CD14-positive monocyte (primary cell): Measurements from ENCODE around the gene GLT6D1. TPM values are rescaled to one million over a fixed set of nuclear protein-coding genes. Genes with fewer than 3 reads are reported as not detected.

Experiments used
- DNase-seq, 3 donors: peaks; one replicate each; pipeline ENCODE4 v3.0.0-alpha.2; 2011 to 2022
- H2AFZ ChIP-seq: 2 replicates; pipeline ENCODE4 v1.6.0; 2012; ENCODE audit warnings: mild to moderate bottlenecking, low read depth, low read length, inconsistent platforms; ENCODE audit not compliant: insufficient read depth, poor library complexity, severe bottlenecking
- H3K27ac ChIP-seq, 2 donors: 1 replicate in 1 of 2; 2 replicates in 1 of 2; pipeline ENCODE4 v1.5.1; 2012 to 2013; ENCODE audit warnings: low read length in 2 of 2, control low read depth in 1 of 2, inconsistent platforms in 1 of 2, low read depth in 1 of 2, mild to moderate bottlenecking in 1 of 2
- H3K27me3 ChIP-seq, 2 donors: one replicate each; pipeline versions ENCODE4 v1.6.0 to v1.6.1; 2011 to 2013; ENCODE audit warnings: low read length in 2 of 2; ENCODE audit not compliant: control insufficient read depth in 2 of 2, insufficient read depth in 2 of 2
- H3K36me3 ChIP-seq, 2 donors: replicated peaks in 1 of 2; 1 replicate in 1 of 2; 2 replicates in 1 of 2; pipeline versions ENCODE4 v1.5.1 to v1.6.1; 2012 to 2013; ENCODE audit warnings: low read length in 2 of 2, control low read depth in 1 of 2, inconsistent platforms in 1 of 2, mild to moderate bottlenecking in 1 of 2; ENCODE audit not compliant: insufficient read depth in 2 of 2, control insufficient read depth in 1 of 2
- H3K4me1 ChIP-seq, 2 donors: 1 replicate in 1 of 2; 2 replicates in 1 of 2; pipeline versions ENCODE4 v1.5.1 to v1.6.1; 2012 to 2013; ENCODE audit warnings: low read length in 2 of 2, control low read depth in 1 of 2, inconsistent platforms in 1 of 2, mild to moderate bottlenecking in 1 of 2, moderate library complexity in 1 of 2; ENCODE audit not compliant: insufficient read depth in 2 of 2, control insufficient read depth in 1 of 2
- H3K4me2 ChIP-seq: replicated peaks from 2 replicates; pipeline ENCODE3; 2012; ENCODE audit warnings: low read length, moderate library complexity, mild to moderate bottlenecking; ENCODE audit not compliant: poor library complexity, severe bottlenecking; ENCODE audit errors: extremely low read depth
- H3K4me3 ChIP-seq, 3 experiments: fragments of 200-600 bp in 1 of 3; sonication (generic) in 1 of 3; replicated peaks in 1 of 3; 1 replicate in 2 of 3; 2 replicates in 1 of 3; pipeline ENCODE4 v1.5.1; 2011 to 2013; ENCODE audit warnings: low read length in 3 of 3, mild to moderate bottlenecking in 3 of 3, control low read depth in 2 of 3, low read depth in 2 of 3, inconsistent platforms in 1 of 3, moderate library complexity in 1 of 3
- H3K79me2 ChIP-seq: 2 replicates; pipeline ENCODE4 v1.6.0; 2012; ENCODE audit warnings: mild to moderate bottlenecking, control low read depth, inconsistent platforms, low read length, moderate library complexity; ENCODE audit not compliant: insufficient read depth
- H3K9ac ChIP-seq: 2 replicates; pipeline ENCODE4 v1.6.0; 2017; ENCODE audit warnings: low read length, mild to moderate bottlenecking; ENCODE audit not compliant: insufficient read depth, poor library complexity, severe bottlenecking
- H3K9me3 ChIP-seq, 2 donors: replicated peaks in 1 of 2; 1 replicate in 1 of 2; 2 replicates in 1 of 2; pipeline versions ENCODE4 v1.5.1 to v1.6.1; 2012 to 2013; ENCODE audit warnings: low read length in 2 of 2, control low read depth in 1 of 2; ENCODE audit not compliant: control insufficient read depth in 1 of 2, insufficient read depth in 1 of 2
- H4K20me1 ChIP-seq: 2 replicates; pipeline ENCODE4 v1.6.0; 2012; ENCODE audit warnings: mild to moderate bottlenecking, low read length, control low read depth, moderate library complexity; ENCODE audit not compliant: insufficient read depth
- H3K27ac Mint-ChIP-seq, 7 donors: one replicate each; pipeline ENCODE4 v1.8.0; 2020; ENCODE audit warnings: mild to moderate bottlenecking in 7 of 7, mixed read lengths in 7 of 7, moderate library complexity in 6 of 7, inconsistent platforms in 2 of 7
- H3K27me3 Mint-ChIP-seq, 3 donors: one replicate each; pipeline ENCODE4 v1.8.0; 2021 to 2022; ENCODE audit warnings: low read depth in 3 of 3, mild to moderate bottlenecking in 3 of 3, mixed read lengths in 3 of 3, moderate library complexity in 3 of 3, inconsistent platforms in 1 of 3
- H3K36me3 Mint-ChIP-seq, 2 donors: one replicate each; pipeline ENCODE4 v1.8.0; 2020; ENCODE audit warnings: mixed read lengths in 2 of 2, inconsistent platforms in 1 of 2, mild to moderate bottlenecking in 1 of 2
- H3K4me1 Mint-ChIP-seq: one replicate; pipeline ENCODE4 v1.8.0; 2020; ENCODE audit warnings: mild to moderate bottlenecking, mixed read lengths
- H3K4me3 Mint-ChIP-seq, 2 donors: one replicate each; pipeline ENCODE4 v1.8.0; 2020; ENCODE audit warnings: mild to moderate bottlenecking in 2 of 2, mixed read lengths in 2 of 2, moderate library complexity in 1 of 2
- H3K9me3 Mint-ChIP-seq, 7 donors: one replicate each; pipeline ENCODE4 v1.8.0; 2020 to 2022; ENCODE audit warnings: mixed read lengths in 7 of 7, mild to moderate bottlenecking in 6 of 7, moderate library complexity in 6 of 7, inconsistent platforms in 2 of 7
- CTCF ChIP-seq: fragments of 200-600 bp; IDR thresholded peaks from one replicate; pipeline ENCODE4 v1.8.0; 2022; ENCODE audit warnings: antibody characterized with exemption, mild to moderate bottlenecking
- WGBS: methylation state at CpG from one replicate; pipeline ENCODE4 v1.1.5; 2013; ENCODE audit warnings: missing lambda C conversion rate; ENCODE audit not compliant: insufficient coverage; 5-methylcytosine and 5-hydroxymethylcytosine counted together
- intact Hi-C, 2 donors: fragments of 100-400 bp; cut with micrococcal nuclease; formaldehyde crosslinking; loops; one replicate each; pipeline versions ENCODE4 v1.15.0 to v1.15.1; 2023
- polyA plus RNA-seq, 3 donors: library from polyadenylated mRNA; depleted of rRNA in 1 of 3; unstranded in 2 of 3; stranded (reverse) in 1 of 3; fragments of 300-500 nt in 2 of 3; fragments of >200 nt in 1 of 3; fragmentation: Illumina TruSeq in 2 of 3; gene quantifications; 1 replicate in 2 of 3; 2 replicates in 1 of 3; pipeline ENCODE4 v1.2.3, GENCODE V29; 2012 to 2021

Gene GLT6D1
- polyA plus RNA-seq, 3 donors = not detected

DNA sequence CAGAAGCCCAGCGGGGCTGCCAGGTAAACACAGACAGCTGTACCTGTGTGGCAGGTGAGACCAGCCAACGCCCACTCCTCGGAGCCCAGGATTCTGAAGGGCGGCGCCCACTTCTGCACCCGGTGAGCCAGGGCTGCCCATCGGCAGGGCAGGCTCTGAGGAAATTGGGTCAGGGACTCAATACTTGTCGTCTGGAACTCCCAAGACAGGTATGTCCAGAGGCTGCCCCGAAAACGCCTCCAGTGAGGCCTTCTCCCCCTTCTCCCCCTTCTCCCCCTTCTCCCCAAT is 19.8 kb downstream of the GLT6D1 start:
- Histone ChIP-seq H3K9ac (no peak overlapping the region), H3K36me3 (no peaks in the 10 kb centered on the region), H3K4me2 (no peak overlapping the region), H3K27ac (no peak overlapping the region), H2AFZ (no peak overlapping the region), H4K20me1 (no peaks in the 10 kb centered on the region), H3K79me2 (no peaks in the 10 kb centered on the region), H3K9me3 (no peaks in the 10 kb centered on the region), H3K27me3 (no peaks in the 10 kb centered on the region), H3K4me1 (no peaks in the 10 kb centered on the region), H3K4me3 (no peak overlapping the region)
- no peak for DNase-seq
- no peaks in the 10 kb centered on the region for H3K4me1 Mint-ChIP-seq
- no peaks in the 10 kb centered on the region for H3K36me3 Mint-ChIP-seq
- no peak overlapping the region for H3K4me3 Mint-ChIP-seq
- H3K27ac Mint-ChIP-seq = no peak overlapping the region
- H3K9me3 Mint-ChIP-seq = no peaks in the 10 kb centered on the region
- peaks cover 0 to 4% (median 3%) of the 10 kb centered on the region in 3 donors for H3K27me3 Mint-ChIP-seq
- intact Hi-C loops = no loop called here
- TF ChIP-seq CTCF = no peak
- 84% methylated on average over 10 of the region's 10 CpGs for WGBS

GRCh38 chr9:135618866-135619598 is 20.3 kb downstream of the GLT6D1 start:
- Histone ChIP-seq H3K27me3 (no peaks in the 10 kb centered on the region), H3K36me3 (no peaks in the 10 kb centered on the region), H3K9ac (no peak overlapping the region), H3K79me2 (no peaks in the 10 kb centered on the region), H3K27ac (no peak overlapping the region), H2AFZ (no peak overlapping the region), H3K4me1 (no peaks in the 10 kb centered on the region), H3K4me2 (no peak overlapping the region), H4K20me1 (no peaks in the 10 kb centered on the region), H3K4me3 (no peak overlapping the region), H3K9me3 (no peaks in the 10 kb centered on the region)
- intact Hi-C loops = no loop called here
- Mint-ChIP-seq H3K4me3 (no peak overlapping the region), H3K27ac (no peak overlapping the region), H3K4me1 (no peaks in the 10 kb centered on the region), H3K27me3 (peaks cover 2 to 4% (median 3%) of the 10 kb centered on the region in 3 donors), H3K36me3 (no peaks in the 10 kb centered on the region), H3K9me3 (no peaks in the 10 kb centered on the region)
- no peak for TF ChIP-seq CTCF
- DNase-seq = no peak
- WGBS = 76% methylated on average over 7 of the region's 8 CpGs
